ENCODE measurements around the gene CYP8B1. TPM values are rescaled to one million over a fixed set of nuclear protein-coding genes. Genes with fewer than 3 reads are reported as not detected.

CYP8B1 gene
- total and polyA plus RNA-seq, 7 experiments from 2014 or later, result not detected

DNA sequence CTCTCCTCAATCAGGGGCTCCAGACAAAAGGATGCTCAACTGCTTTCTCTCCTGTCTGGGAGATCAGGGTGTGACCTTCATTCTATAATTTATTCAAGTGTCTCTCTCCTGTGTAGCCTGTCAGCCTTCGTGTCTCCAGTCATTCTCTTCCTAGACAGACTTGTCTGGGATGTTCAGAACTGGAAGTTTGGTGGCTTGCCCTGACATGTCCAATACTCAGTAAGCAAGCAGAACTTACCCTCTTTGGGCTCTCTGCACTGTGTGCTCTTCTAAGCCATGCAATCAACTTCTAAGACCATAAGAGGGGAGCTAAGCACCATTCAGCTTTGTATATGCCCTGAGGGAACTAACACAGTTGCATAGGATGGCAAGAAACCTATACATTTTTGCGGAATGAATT, 52.3 kb downstream of the CYP8B1 start:
- POLR2A ChIA-PET, result no interaction called here
- peaks cover 0 to 5% (median 0%) of the 10 kb centered on the region in 5 donors for H3K36me3 Mint-ChIP-seq
- no peak for DNase-seq

DNA sequence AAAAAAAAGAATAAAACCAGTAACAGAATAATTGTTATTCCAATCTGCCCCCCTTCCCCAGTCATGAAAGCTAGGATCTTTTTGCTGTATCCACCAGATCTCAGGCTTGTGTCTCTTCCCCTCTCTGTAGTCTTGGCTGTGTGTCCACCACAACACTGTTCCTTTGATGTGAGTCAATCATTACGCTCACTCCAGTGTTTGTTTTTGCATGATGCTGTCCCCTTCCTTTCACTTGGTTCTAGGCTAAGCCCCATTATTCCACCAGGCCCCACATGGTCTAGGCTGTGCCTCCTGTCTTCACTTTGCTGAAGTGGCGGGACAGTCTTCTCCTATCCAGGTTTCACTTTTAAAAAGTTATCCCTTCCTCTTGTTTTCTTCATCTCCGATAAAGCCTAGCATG, 52.9 kb downstream of the CYP8B1 start:
- H3K4me3 Mint-ChIP-seq, result no peak overlapping the region
- Histone ChIP-seq H3K4me3 (ENCODE audit: low read length) (no peak overlapping the region), H3K4me1 (ENCODE audit: control insufficient read depth in 2 of 2, insufficient read depth in 2 of 2, low read length in 2 of 2) (no peaks in the 10 kb centered on the region), H3K9me3 (ENCODE audit: control insufficient read depth in 2 of 3, low read length in 3 of 3) (no peaks in the 10 kb centered on the region), H3K27me3 (ENCODE audit: control insufficient read depth in 2 of 2, insufficient read depth in 2 of 2, low read length in 2 of 2) (no peaks in the 10 kb centered on the region), H3K27ac (ENCODE audit: low read depth, low read length) (no peak overlapping the region), H3K36me3 (ENCODE audit: control insufficient read depth in 2 of 3, insufficient read depth in 3 of 3, low read length in 3 of 3) (no peaks in the 10 kb centered on the region)
- H3K4me1 Mint-ChIP-seq, result peaks cover 0 to 4% (median 0%) of the 10 kb centered on the region in 7 donors
- intact Hi-C loops (cut with micrococcal nuclease), result no loop called here
- peaks cover 0 to 5% (median 0%) of the 10 kb centered on the region in 5 donors for H3K36me3 Mint-ChIP-seq
- no peaks in the 10 kb centered on the region for H3K9me3 Mint-ChIP-seq
- H3K27ac Mint-ChIP-seq, result no peak overlapping the region
- ChIA-PET CTCF (no interaction called here), POLR2A (no interaction called here)
- H3K27me3 Mint-ChIP-seq, result peaks cover 0 to 27% (median 0%) of the 10 kb centered on the region in 5 donors
- DNase-seq (no peak), ATAC-seq (no peak)

More for the DNA sequence above, 52.3 kb downstream of the CYP8B1 start:
- H3K36me3 ChIP-seq (ENCODE audit: control insufficient read depth in 2 of 3, insufficient read depth in 3 of 3, low read length in 3 of 3), result no peaks in the 10 kb centered on the region
- no peak overlapping the region for H3K4me3 ChIP-seq (ENCODE audit: low read length)
- H3K9me3 ChIP-seq (ENCODE audit: control insufficient read depth in 2 of 3, low read length in 3 of 3), result no peaks in the 10 kb centered on the region
- intact Hi-C loops (cut with micrococcal nuclease), result no loop called here
- Mint-ChIP-seq H3K4me1 (peaks cover 0 to 4% (median 0%) of the 10 kb centered on the region in 7 donors), H3K27ac (no peak overlapping the region), H3K9me3 (no peaks in the 10 kb centered on the region), H3K27me3 (peaks cover 0 to 29% (median 0%) of the 10 kb centered on the region in 5 donors), H3K4me3 (no peak overlapping the region)
- CTCF ChIA-PET, result interaction anchor here (0.5 kb wide), 1 partner anchor 47 kb away, joined by 3 read pairs; no protein-coding TSS in a partner anchor
- no peak overlapping the region for H3K27ac ChIP-seq (ENCODE audit: low read depth, low read length)
- H3K27me3 ChIP-seq (ENCODE audit: control insufficient read depth in 2 of 2, insufficient read depth in 2 of 2, low read length in 2 of 2), result no peaks in the 10 kb centered on the region
- H3K4me1 ChIP-seq (ENCODE audit: control insufficient read depth in 2 of 2, insufficient read depth in 2 of 2, low read length in 2 of 2), result no peaks in the 10 kb centered on the region
- no peak for ATAC-seq

Other genes with a start within 250 kb of the CYP8B1 start
- 1 to 10 TPM in 4 of 5 experiments, under 1 TPM in 1; 0.38 to 3.8 (median 1.6) TPM for gene ZBTB47, start 222.2 kb downstream of the CYP8B1 start, total RNA-seq
- gene ZBTB47, start 222.2 kb downstream of the CYP8B1 start, polyA plus RNA-seq, result not detected
- gene KLHL40, start 190.3 kb downstream of the CYP8B1 start, total RNA-seq, result not detected
- not detected for gene KLHL40, start 190.3 kb downstream of the CYP8B1 start, polyA plus RNA-seq
- gene HHATL, start 173.1 kb downstream of the CYP8B1 start, total RNA-seq, result not detected
- gene HHATL, start 173.1 kb downstream of the CYP8B1 start, polyA plus RNA-seq, result not detected
- gene CCDC13, start 102.6 kb downstream of the CYP8B1 start, total RNA-seq, result 1 to 10 TPM in 1 of 5 experiments, under 1 TPM in 4; 0.34 to 1.5 (median 0.70) TPM
- not detected for gene CCDC13, start 102.6 kb downstream of the CYP8B1 start, polyA plus RNA-seq
- 10 to 100 TPM; 15.3 to 65.9 (median 23.6) TPM for gene HIGD1A, start 71.4 kb downstream of the CYP8B1 start, total RNA-seq
- gene HIGD1A, start 71.4 kb downstream of the CYP8B1 start, polyA plus RNA-seq, result 10 to 100 TPM; 52.6 to 79.6 TPM
- gene ACKR2, start 66.4 kb downstream of the CYP8B1 start, total RNA-seq, result 1 to 10 TPM in 1 of 5 experiments, under 1 TPM in 4; 0.45 to 1.1 (median 0.65) TPM
- gene ACKR2, start 66.4 kb downstream of the CYP8B1 start, polyA plus RNA-seq, result not detected
- gene ZNF662, start 30.3 kb upstream of the CYP8B1 start, total RNA-seq, result 10 to 100 TPM in 1 of 5 experiments, 1 to 10 TPM in 3, under 1 TPM in 1; 0.12 to 10.4 (median 5.6) TPM
- gene ZNF662, start 30.3 kb upstream of the CYP8B1 start, polyA plus RNA-seq, result under 1 TPM; 0.15 to 0.43 TPM
- under 1 TPM in 2 of 5 experiments, not detected in 3; 0.20 to 0.24 TPM for gene GASK1A, start 103.4 kb upstream of the CYP8B1 start, total RNA-seq
- gene GASK1A, start 103.4 kb upstream of the CYP8B1 start, polyA plus RNA-seq, result under 1 TPM in 1 of 2 donors, not detected in 1; 0.21 TPM
- 1 to 10 TPM; 3.5 to 7.9 (median 6.2) TPM for gene POMGNT2, start 230.2 kb upstream of the CYP8B1 start, total RNA-seq
- 10 to 100 TPM in 1 of 2 donors, 1 to 10 TPM in 1; 8.7 to 11.0 TPM for gene POMGNT2, start 230.2 kb upstream of the CYP8B1 start, polyA plus RNA-seq

Measured in naive thymus-derived CD4-positive, alpha-beta T cell (primary cell).